Left kidney (tissue), 2 donors: ENCODE data around the gene KRTAP5-4. TPM values are rescaled to one million over a fixed set of nuclear protein-coding genes. Genes with fewer than 3 reads are reported as not detected.
A peak's percentile ranks its signal among the peaks of the same experiment; 100 is the strongest.

Experiments
- DNase-seq: peaks from one replicate; pipeline ENCODE4 v3.0.0-alpha.2; 2013
- polyA plus RNA-seq: library from polyadenylated mRNA; unstranded; fragments of 120-200 nt; gene quantifications from one replicate; pipeline ENCODE4 v1.2.1, GENCODE V29; 2013; ENCODE audit not compliant: insufficient read length

The KRTAP5-4 gene
- polyA plus RNA-seq, 1 donor: not detected

DNA sequence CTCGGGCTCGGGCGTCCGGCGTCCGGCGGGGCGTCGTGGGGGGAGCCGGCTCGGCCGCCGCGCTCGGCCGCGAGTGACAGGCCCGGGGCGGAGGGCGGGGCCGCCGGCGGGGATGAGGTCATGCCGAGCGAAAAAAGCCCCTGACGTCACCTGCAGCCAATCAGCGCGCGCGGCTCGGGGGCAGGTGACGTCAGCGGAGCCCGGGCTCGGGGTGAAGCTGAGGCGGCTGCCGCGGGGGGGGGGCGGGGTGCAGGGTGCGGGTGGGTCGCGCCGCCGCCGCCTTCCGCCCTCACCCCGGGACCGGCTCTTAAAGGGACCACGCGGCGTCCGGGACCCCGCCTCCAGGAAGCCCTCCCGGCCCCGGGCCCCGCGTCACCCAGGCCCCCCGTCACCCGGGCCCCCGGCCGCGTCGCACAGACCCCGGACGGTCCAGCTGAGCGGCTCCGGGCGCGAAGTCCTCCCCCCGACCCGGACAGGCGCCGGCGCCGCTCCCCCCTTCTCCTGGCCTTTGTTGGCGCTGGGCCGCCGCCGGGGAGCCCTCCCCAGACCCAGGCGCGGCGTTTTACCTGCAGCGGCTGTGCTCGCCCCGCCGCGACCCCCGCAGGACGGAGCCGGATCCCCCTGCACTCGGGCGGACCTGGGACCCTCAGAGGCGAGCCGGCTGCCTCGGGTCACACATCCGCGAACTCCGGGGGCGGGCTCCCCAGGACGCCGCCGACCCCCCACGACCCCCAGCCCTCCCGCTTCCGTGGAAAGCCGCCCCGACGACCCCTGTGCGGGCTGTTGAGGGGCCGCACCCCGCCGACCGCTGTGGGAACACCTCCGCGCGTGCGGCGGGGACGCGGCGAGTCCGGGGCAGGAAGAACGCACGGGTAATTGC is 49.5 kb downstream of the KRTAP5-4 start, which contains the start of gene DUSP8:
DUSP8 (minus strand) TSS at position 75 of the 880 bp plus-strand sequence. CDS start 6,445 bp downstream, outside the sequence.
- peak; percentile 77 for DNase-seq

DNA sequence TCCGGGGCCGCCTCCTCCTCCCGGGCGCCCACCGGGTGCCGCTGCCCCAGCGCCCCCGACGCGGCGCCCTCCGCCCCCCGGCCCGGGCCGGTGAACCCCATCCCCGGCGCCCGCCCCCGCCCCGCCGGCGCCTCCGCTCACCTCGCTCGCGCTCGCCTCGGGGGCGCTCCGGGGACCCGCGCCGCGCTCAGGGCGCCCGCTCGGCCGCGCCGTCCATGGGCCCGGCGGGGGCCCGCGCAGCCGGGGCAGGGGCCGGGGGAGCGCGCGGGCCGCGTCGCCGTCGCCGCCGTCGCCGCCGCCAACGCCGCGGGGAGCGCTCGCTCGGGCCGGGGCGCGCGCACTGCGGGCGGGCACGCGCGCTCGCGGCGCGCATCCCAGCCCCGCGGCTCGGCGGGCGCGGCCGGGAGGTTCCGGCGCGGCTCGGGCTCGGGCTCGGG is 50.2 kb downstream of the KRTAP5-4 start:
- DNase-seq: no peak

Other genes with a start within 250 kb of the KRTAP5-4 start
- 0.90 TPM for gene BRSK2, start 232.2 kb downstream of the KRTAP5-4 start, polyA plus RNA-seq
- gene MOB2, start 135.4 kb downstream of the KRTAP5-4 start, polyA plus RNA-seq: 29.4 TPM
- 3.2 TPM for gene DUSP8, start 49.9 kb downstream of the KRTAP5-4 start, polyA plus RNA-seq
- gene KRTAP5-1, start 36.9 kb downstream of the KRTAP5-4 start, polyA plus RNA-seq: 0.35 TPM
- not detected for gene KRTAP5-2, start 23.8 kb downstream of the KRTAP5-4 start, polyA plus RNA-seq
- not detected for gene KRTAP5-3, start 13.7 kb downstream of the KRTAP5-4 start, polyA plus RNA-seq
- gene KRTAP5-5, start 7.6 kb upstream of the KRTAP5-4 start, polyA plus RNA-seq: not detected
- gene KRTAP5-6, start 75.1 kb upstream of the KRTAP5-4 start, polyA plus RNA-seq: not detected
- gene IFITM10, start 128.5 kb upstream of the KRTAP5-4 start, polyA plus RNA-seq: 0.22 TPM
- gene CTSD, start 141.8 kb upstream of the KRTAP5-4 start, polyA plus RNA-seq: 198 TPM
- 0.18 TPM for gene SYT8, start 212.9 kb upstream of the KRTAP5-4 start, polyA plus RNA-seq
- 0.32 TPM for gene TNNI2, start 216.8 kb upstream of the KRTAP5-4 start, polyA plus RNA-seq
- gene LSP1, start 230.9 kb upstream of the KRTAP5-4 start, polyA plus RNA-seq: 1.8 TPM